Gastrocnemius medialis (tissue), 4 donors: ENCODE measurements around the gene ATP6V0E2. TPM values are rescaled to one million over a fixed set of nuclear protein-coding genes. Genes with fewer than 3 reads are reported as not detected.

Experiments
- ATAC-seq, 2 donors: fragments of 150-250 bp; one replicate each; pipeline ENCODE4 v1.9.1; 2016
- DNase-seq, 2 donors: peaks; one replicate each; pipeline ENCODE4 v3.0.0-alpha.2; 2019
- H3K27ac ChIP-seq, 4 donors: fragments of 200-600 bp; sonication (generic); 1 replicate in 1 of 4; 2 replicates in 3 of 4; pipeline ENCODE4 v1.5.1; 2016 to 2018; ENCODE audit warnings: mild to moderate bottlenecking in 2 of 4, moderate library complexity in 1 of 4
- H3K27me3 ChIP-seq, 3 donors: fragments of 200-600 bp; sonication (generic) in 2 of 3; 1 replicate in 1 of 3; 2 replicates in 2 of 3; pipeline versions ENCODE4 v1.5.1 to v1.6.0; 2016 to 2019; ENCODE audit warnings: mild to moderate bottlenecking in 1 of 3, moderate library complexity in 1 of 3
- H3K36me3 ChIP-seq, 2 donors: fragments of 200-600 bp; sonication (generic) in 1 of 2; one replicate each; pipeline ENCODE4 v1.5.1; 2017 to 2018
- H3K4me1 ChIP-seq, 2 donors: fragments of 200-600 bp; sonication (generic) in 1 of 2; one replicate each; pipeline ENCODE4 v1.5.1; 2016 to 2017; ENCODE audit warnings: mild to moderate bottlenecking in 2 of 2
- H3K4me3 ChIP-seq, 4 donors: fragments of 200-600 bp; sonication (generic) in 3 of 4; 1 replicate in 1 of 4; 2 replicates in 3 of 4; pipeline ENCODE4 v1.5.1; 2016 to 2019; ENCODE audit warnings: mild to moderate bottlenecking in 2 of 4
- H3K9me3 ChIP-seq, 3 donors: fragments of 200-600 bp; sonication (generic) in 2 of 3; 1 replicate in 1 of 3; 2 replicates in 2 of 3; pipeline ENCODE4 v1.5.1; 2016 to 2019
- POLR2A ChIP-seq, 2 donors: fragments of 450-650 bp; IDR thresholded peaks; one replicate each; pipeline ENCODE4 v1.6.1; 2017; ENCODE audit warnings: antibody characterized with exemption in 2 of 2, mild to moderate bottlenecking in 2 of 2, moderate library complexity in 2 of 2
- in situ Hi-C, 4 donors: fragments of 200-750 bp; cut with MboI; loops; one replicate each; pipeline versions ENCODE4 v1.15.0 to v1.8.0; 2017; ENCODE audit warnings: low sequenced_read_pairs in 4 of 4
- intact Hi-C: fragments of 100-400 bp; cut with DNase I; formaldehyde crosslinking; loops from one replicate; pipeline ENCODE4 v1.15.1; 2023; ENCODE audit warnings: low total_unique reads
- total RNA-seq, 4 donors: library from RNA; depleted of rRNA; stranded (reverse); fragments of >200 nt; gene quantifications; one replicate each; pipeline versions ENCODE4 v1.1.0 to v1.2.3, GENCODE V29; 2016
- TF ChIP-seq, protein P1 (sequence below), 5 experiments: fragments of 450-650 bp in 3 of 5; fragments of 200-600 bp in 2 of 5; sonication (generic) in 2 of 5; IDR thresholded peaks in 4 of 5; conservative IDR thresholded peaks in 1 of 5; 1 replicate in 4 of 5; 2 replicates in 1 of 5; pipeline ENCODE4 v1.5.1; 2016 to 2019; ENCODE audit warnings: antibody characterized with exemption in 5 of 5, mild to moderate bottlenecking in 3 of 5, moderate library complexity in 3 of 5

Gene ATP6V0E2
- total RNA-seq, 4 donors from 2014 or later, result 9.0 to 46.3 (median 12.9) TPM

GRCh38 chr7:149877890-149878522 lies 4.2 kb downstream of the ATP6V0E2 start:
- ATAC-seq (no peak), DNase-seq (no peak)
- Histone ChIP-seq H3K9me3 (no peaks in the 10 kb centered on the region), H3K27me3 (no peaks in the 10 kb centered on the region), H3K4me1 (peaks cover 7% of the 10 kb centered on the region in 2 donors), H3K4me3 (no peak overlapping the region), H3K27ac (no peak overlapping the region), H3K36me3 (no peaks in the 10 kb centered on the region)
- intact Hi-C loops, result loop anchor here (5.0 kb wide), 1 partner anchor 106 kb away; the partner anchor contains the start of gene ZNF467
- in situ Hi-C loops, result no loop called here
- no peak for TF ChIP-seq POLR2A (IDR thresholded peaks at IDR 0.05)
- TF ChIP-seq, protein P1, sequence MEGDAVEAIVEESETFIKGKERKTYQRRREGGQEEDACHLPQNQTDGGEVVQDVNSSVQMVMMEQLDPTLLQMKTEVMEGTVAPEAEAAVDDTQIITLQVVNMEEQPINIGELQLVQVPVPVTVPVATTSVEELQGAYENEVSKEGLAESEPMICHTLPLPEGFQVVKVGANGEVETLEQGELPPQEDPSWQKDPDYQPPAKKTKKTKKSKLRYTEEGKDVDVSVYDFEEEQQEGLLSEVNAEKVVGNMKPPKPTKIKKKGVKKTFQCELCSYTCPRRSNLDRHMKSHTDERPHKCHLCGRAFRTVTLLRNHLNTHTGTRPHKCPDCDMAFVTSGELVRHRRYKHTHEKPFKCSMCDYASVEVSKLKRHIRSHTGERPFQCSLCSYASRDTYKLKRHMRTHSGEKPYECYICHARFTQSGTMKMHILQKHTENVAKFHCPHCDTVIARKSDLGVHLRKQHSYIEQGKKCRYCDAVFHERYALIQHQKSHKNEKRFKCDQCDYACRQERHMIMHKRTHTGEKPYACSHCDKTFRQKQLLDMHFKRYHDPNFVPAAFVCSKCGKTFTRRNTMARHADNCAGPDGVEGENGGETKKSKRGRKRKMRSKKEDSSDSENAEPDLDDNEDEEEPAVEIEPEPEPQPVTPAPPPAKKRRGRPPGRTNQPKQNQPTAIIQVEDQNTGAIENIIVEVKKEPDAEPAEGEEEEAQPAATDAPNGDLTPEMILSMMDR (IDR thresholded peaks at IDR 0.05 in 4 of 5, conservative IDR thresholded peaks at IDR 0.05 in 1 of 5), result no peak

GRCh38 chr7:149878523-149878921 lies 4.8 kb downstream of the ATP6V0E2 start:
- no peaks in the 10 kb centered on the region for H3K36me3 ChIP-seq
- peaks cover 6 to 7% of the 10 kb centered on the region in 2 donors for H3K4me1 ChIP-seq
- no peak for TF ChIP-seq POLR2A (IDR thresholded peaks at IDR 0.05)
- TF ChIP-seq, protein P1 (IDR thresholded peaks at IDR 0.05 in 4 of 5, conservative IDR thresholded peaks at IDR 0.05 in 1 of 5), result no peak
- no peak overlapping the region for H3K27ac ChIP-seq
- no peak for ATAC-seq
- intact Hi-C loops (loop anchor here (5.0 kb wide), 1 partner anchor 106 kb away; the partner anchor contains the start of gene ZNF467), in situ Hi-C loops (no loop called here)
- H3K9me3 ChIP-seq, result no peaks in the 10 kb centered on the region
- no peak overlapping the region for H3K4me3 ChIP-seq
- H3K27me3 ChIP-seq, result no peaks in the 10 kb centered on the region
- DNase-seq, result no peak

- H3K36me3 ChIP-seq, result no peaks in the 10 kb centered on the region
- no peak overlapping the region for H3K4me3 ChIP-seq
- intact Hi-C loops, result loop anchor here (5.0 kb wide), 1 partner anchor 107 kb away; the partner anchor contains the start of gene ZNF467
- no peaks in the 10 kb centered on the region for H3K9me3 ChIP-seq
- no peak for TF ChIP-seq POLR2A (IDR thresholded peaks at IDR 0.05)
- TF ChIP-seq, protein P1 (IDR thresholded peaks at IDR 0.05 in 4 of 5, conservative IDR thresholded peaks at IDR 0.05 in 1 of 5), result no peak
- DNase-seq, result no peak
- in situ Hi-C loops, result no loop called here
- no peaks in the 10 kb centered on the region for H3K27me3 ChIP-seq
- peaks cover 2 to 4% of the 10 kb centered on the region in 2 donors for H3K4me1 ChIP-seq
- H3K27ac ChIP-seq, result no peak overlapping the region
- ATAC-seq, result no peak
Observed at GRCh38 chr7:149879271-149879743, 5.5 kb downstream of the ATP6V0E2 start.

- H3K27ac ChIP-seq, result no peak overlapping the region
- no peak overlapping the region for H3K4me3 ChIP-seq
- in situ Hi-C loops, result no loop called here
- no peaks in the 10 kb centered on the region for H3K9me3 ChIP-seq
- no peak for ATAC-seq
- H3K4me1 ChIP-seq, result no peaks in the 10 kb centered on the region
- intact Hi-C loops, result loop anchor here (5.0 kb wide), 1 partner anchor 108 kb away; the partner anchor contains the start of gene ZNF467
- H3K27me3 ChIP-seq, result no peaks in the 10 kb centered on the region
- TF ChIP-seq, protein P1 (IDR thresholded peaks at IDR 0.05 in 4 of 5, conservative IDR thresholded peaks at IDR 0.05 in 1 of 5), result no peak
- TF ChIP-seq POLR2A (IDR thresholded peaks at IDR 0.05), result no peak
- DNase-seq, result no peak
- H3K36me3 ChIP-seq, result no peaks in the 10 kb centered on the region
Observed at GRCh38 chr7:149879766-149880637, 6.2 kb downstream of the ATP6V0E2 start.
